ENCODE measurements around the gene DDX23. TPM values are rescaled to one million over a fixed set of nuclear protein-coding genes. Genes with fewer than 3 reads are reported as not detected.

DDX23 gene
- total RNA-seq, 1 experiment from 2014 or later = 130 TPM

- Histone ChIP-seq H3K4me3 (ENCODE audit: low read depth in 2 of 2, low read length in 2 of 2) (peak overlapping the region; percentile 61 to 70; a peak in 3 of 4 replicates), H3K27ac (ENCODE audit: low read length) (no peak overlapping the region), H3K27me3 (ENCODE audit: control insufficient read depth, insufficient read depth, low read length) (no peaks in the 10 kb centered on the region), H3K36me3 (ENCODE audit: control insufficient read depth, insufficient read depth, low read length) (peaks cover 2% of the 10 kb centered on the region; the same call in 1 of the 2 replicates), H3K4me1 (ENCODE audit: control insufficient read depth, insufficient read depth, low read length) (peaks cover 3% of the 10 kb centered on the region), H3K9me3 (ENCODE audit: control insufficient read depth, insufficient read depth, low read depth, low read length) (no peaks in the 10 kb centered on the region)
- POLR2A ChIA-PET = interaction anchor here (0.6 to 1.1 kb wide), 2 partner anchors 15 to 25 kb away, joined by 3 to 7 read pairs; no protein-coding TSS in a partner anchor
- CTCF ChIA-PET = interaction anchor here (0.6 to 1.2 kb wide), 4 partner anchors 19 to 106 kb away, joined by 4 to 14 read pairs (median 6); no protein-coding TSS in a partner anchor
- ATAC-seq (no peak), DNase-seq (ENCODE audit: low read depth, low spot score) (no peak)
- BruUV-seq (replicated peaks) = no TSS peak
- TF ChIP-seq CTCF (IDR thresholded peaks at IDR 0.05) (no peak), TCF7L2 (IDR thresholded peaks at IDR 0.05; ENCODE audit: low read depth, low read length) (no peak), SIN3A (IDR thresholded peaks at IDR 0.05; ENCODE audit: borderline replicate concordance, insufficient read depth, low read depth, low read length) (no peak), POLR2AphosphoS5 (IDR thresholded peaks at IDR 0.05; ENCODE audit: low read depth, low read length) (no peak), REST (IDR thresholded peaks at IDR 0.05; ENCODE audit: insufficient read depth in 1 of 2, low read depth in 2 of 2, low read length in 1 of 2) (no peak)
- in situ Hi-C loops (cut with HindIII; ENCODE audit: low pct_unique_long_range_greater_than_20kb, low sequenced_read_pairs) (no loop called here), intact Hi-C loops (cut with micrococcal nuclease; ENCODE audit: unreplicated experiment) (no loop called here)
Observed at GRCh38 chr12:48789858-48790326, 62.1 kb downstream of the DDX23 start.

GRCh38 chr12:48788854-48789775 lies 62.8 kb downstream of the DDX23 start, which contains the start of gene ADCY6:
Gene ADCY6, minus strand, starts transcription at chr12:48789089. Its CDS starts 5,655 bp downstream, at chr12:48783434.
- Histone ChIP-seq H3K36me3 (ENCODE audit: control insufficient read depth, insufficient read depth, low read length) (peaks cover 2% of the 10 kb centered on the region; the same call in 1 of the 2 replicates), H3K4me1 (ENCODE audit: control insufficient read depth, insufficient read depth, low read length) (peaks cover 3% of the 10 kb centered on the region), H3K27ac (ENCODE audit: low read length) (peak within 1 kb of the TSS; percentile 70), H3K27me3 (ENCODE audit: control insufficient read depth, insufficient read depth, low read length) (no peaks in the 10 kb centered on the region), H3K4me3 (ENCODE audit: low read depth in 2 of 2, low read length in 2 of 2) (peak within 1 kb of the TSS; percentile 61 to 70), H3K9me3 (ENCODE audit: control insufficient read depth, insufficient read depth, low read depth, low read length) (no peaks in the 10 kb centered on the region)
- ChIA-PET POLR2A (interaction anchor here (0.6 to 1.1 kb wide), 3 partner anchors 14 to 751 kb away, joined by 3 to 7 read pairs (median 3); no protein-coding TSS in a partner anchor), CTCF (interaction anchor here (0.6 to 1.2 kb wide), 5 partner anchors 8 to 105 kb away, joined by 4 to 14 read pairs (median 5); no protein-coding TSS in a partner anchor)
- ATAC-seq = peak; percentile 86
- TF ChIP-seq REST (IDR thresholded peaks at IDR 0.05; ENCODE audit: insufficient read depth in 1 of 2, low read depth in 2 of 2, low read length in 1 of 2) = no peak
- TF ChIP-seq CTCF (IDR thresholded peaks at IDR 0.05) = no peak
- TF ChIP-seq SIN3A (IDR thresholded peaks at IDR 0.05; ENCODE audit: borderline replicate concordance, insufficient read depth, low read depth, low read length) = no peak
- no peak for TF ChIP-seq POLR2AphosphoS5 (IDR thresholded peaks at IDR 0.05; ENCODE audit: low read depth, low read length)
- TF ChIP-seq TCF7L2 (IDR thresholded peaks at IDR 0.05; ENCODE audit: low read depth, low read length) = no peak
- in situ Hi-C loops (cut with HindIII; ENCODE audit: low pct_unique_long_range_greater_than_20kb, low sequenced_read_pairs) = no loop called here
- no peak for DNase-seq (ENCODE audit: low read depth, low spot score)
- no TSS peak for BruUV-seq (replicated peaks)
- intact Hi-C loops (cut with micrococcal nuclease; ENCODE audit: unreplicated experiment) = no loop called here
